Measurements from ENCODE around the gene CIDEB.

The CIDEB gene

GRCh38 chr14:24267516-24267915 is 40.3 kb downstream of the CIDEB start:
- TF ChIP-seq CTCF (IDR thresholded peaks at IDR 0.05; ENCODE audit: control insufficient read depth, insufficient read depth, low read depth, low read length, missing control alignments), result no peak
- DNase-seq (ENCODE audit: low read depth), result no peak
- no peak overlapping the region for H3K4me3 ChIP-seq (ENCODE audit: control insufficient read depth, low read depth, low read length)

- TF ChIP-seq CTCF (IDR thresholded peaks at IDR 0.05; ENCODE audit: control insufficient read depth, insufficient read depth, low read depth, low read length, missing control alignments), result no peak
- H3K4me3 ChIP-seq (ENCODE audit: control insufficient read depth, low read depth, low read length), result no peak overlapping the region
- DNase-seq (ENCODE audit: low read depth), result no peak
Measured at GRCh38 chr14:24266344-24267244, 41.2 kb downstream of the CIDEB start.

- H3K4me3 ChIP-seq (ENCODE audit: control insufficient read depth, low read depth, low read length), result no peak overlapping the region
- DNase-seq (ENCODE audit: low read depth), result no peak
- TF ChIP-seq CTCF (IDR thresholded peaks at IDR 0.05; ENCODE audit: control insufficient read depth, insufficient read depth, low read depth, low read length, missing control alignments), result no peak
Measured at GRCh38 chr14:24264298-24264697, 43.5 kb downstream of the CIDEB start.

- DNase-seq (ENCODE audit: low read depth), result no peak
- TF ChIP-seq CTCF (IDR thresholded peaks at IDR 0.05; ENCODE audit: control insufficient read depth, insufficient read depth, low read depth, low read length, missing control alignments), result no peak
- no peak overlapping the region for H3K4me3 ChIP-seq (ENCODE audit: control insufficient read depth, low read depth, low read length)
Measured at GRCh38 chr14:24263848-24264247, 43.9 kb downstream of the CIDEB start.

GRCh38 chr14:24262821-24263733 is 44.7 kb downstream of the CIDEB start, which contains the start of gene TGM1:
Gene TGM1 (minus strand): TSS chr14:24263177. CDS start chr14:24262352, 825 bp downstream.
- DNase-seq (ENCODE audit: low read depth), result no peak
- H3K4me3 ChIP-seq (ENCODE audit: control insufficient read depth, low read depth, low read length), result no peak within 1 kb of the TSS
- TF ChIP-seq CTCF (IDR thresholded peaks at IDR 0.05; ENCODE audit: control insufficient read depth, insufficient read depth, low read depth, low read length, missing control alignments), result no peak

- no peak for DNase-seq (ENCODE audit: low read depth)
- no peak overlapping the region for H3K4me3 ChIP-seq (ENCODE audit: control insufficient read depth, low read depth, low read length)
- no peak for TF ChIP-seq CTCF (IDR thresholded peaks at IDR 0.05; ENCODE audit: control insufficient read depth, insufficient read depth, low read depth, low read length, missing control alignments)
Measured at GRCh38 chr14:24261969-24262327, 45.8 kb downstream of the CIDEB start.
